ENCODE data around the gene UBQLN3.

Gene UBQLN3

GRCh38 chr11:5504403-5504921, 5.3 kb downstream of the UBQLN3 start:
- no peak for DNase-seq

- peak; percentile 6 to 37 for DNase-seq
Measured at GRCh38 chr11:5500393-5500801, 9.4 kb downstream of the UBQLN3 start.

- DNase-seq = no peak
Measured at GRCh38 chr11:5499671-5500070, 10.1 kb downstream of the UBQLN3 start.

- no peak for DNase-seq
Measured at GRCh38 chr11:5489576-5490357, 20.0 kb downstream of the UBQLN3 start.

GRCh38 chr11:5488798-5489399, 20.9 kb downstream of the UBQLN3 start:
- no peak for DNase-seq

GRCh38 chr11:5488385-5488784, 21.4 kb downstream of the UBQLN3 start, which contains the start of gene OR52D1:
TSS of gene OR52D1 (plus strand) at chr11:5488685. CDS start at chr11:5488707, 22 bp downstream.
- no peak for DNase-seq

GRCh38 chr11:5486421-5486820, 23.3 kb downstream of the UBQLN3 start:
- no peak for DNase-seq

- DNase-seq = no peak
Measured at GRCh38 chr11:5486003-5486402, 23.8 kb downstream of the UBQLN3 start.

GRCh38 chr11:5476186-5476819, 33.5 kb downstream of the UBQLN3 start:
- DNase-seq = peak; percentile 39 to 65

GRCh38 chr11:5473921-5474320, 35.8 kb downstream of the UBQLN3 start:
- DNase-seq = no peak

GRCh38 chr11:5467527-5467926, 42.2 kb downstream of the UBQLN3 start:
- no peak for DNase-seq

- DNase-seq = no peak
Measured at GRCh38 chr11:5460983-5461621, 48.7 kb downstream of the UBQLN3 start.

All from inflammatory macrophage treated with lipopolysaccharide for 1 hour (primary cell).